NCI-H2081 treated with DMSO at 0.1 percent for 48 hours (cell line): ENCODE data around the gene RPL36.
A peak's percentile ranks its signal among the peaks of the same experiment; 100 is the strongest.

Experiments
- DNase-seq: peaks from one replicate; lab custom pipeline; 2025; lab: John Stamatoyannopoulos, UW

RPL36 gene

GRCh38 chr19:5690125-5690954 is at the start of gene RPL36:
Gene RPL36 (plus strand): TSS chr19:5690295. CDS start chr19:5690508, 213 bp downstream.
- peak; percentile 72 for DNase-seq

GRCh38 chr19:5641171-5641570 is 48.9 kb upstream of the RPL36 start:
- DNase-seq, result no peak

GRCh38 chr19:5642204-5642603 is 47.9 kb upstream of the RPL36 start:
- no peak for DNase-seq

GRCh38 chr19:5643060-5643459 is 47.0 kb upstream of the RPL36 start:
- no peak for DNase-seq

- DNase-seq, result no peak
These were observed 46.1 kb upstream of the RPL36 start for GRCh38 chr19:5644037-5644436.

GRCh38 chr19:5645409-5645808 is 44.7 kb upstream of the RPL36 start:
- DNase-seq, result peak; percentile 55

GRCh38 chr19:5646703-5647102 is 43.4 kb upstream of the RPL36 start:
- DNase-seq, result no peak

GRCh38 chr19:5648464-5648863 is 41.6 kb upstream of the RPL36 start:
- no peak for DNase-seq

GRCh38 chr19:5651361-5651760 is 38.7 kb upstream of the RPL36 start:
- DNase-seq, result no peak

- no peak for DNase-seq
These were observed 37.8 kb upstream of the RPL36 start for GRCh38 chr19:5652261-5652660.

GRCh38 chr19:5654931-5655330 is 35.2 kb upstream of the RPL36 start:
- no peak for DNase-seq

GRCh38 chr19:5655412-5655811 is 34.7 kb upstream of the RPL36 start:
- DNase-seq, result no peak

GRCh38 chr19:5661483-5661882 is 28.6 kb upstream of the RPL36 start:
- no peak for DNase-seq

- no peak for DNase-seq
These were observed 26.2 kb upstream of the RPL36 start for GRCh38 chr19:5663904-5664303.

- DNase-seq, result no peak
These were observed 25.6 kb upstream of the RPL36 start for GRCh38 chr19:5664515-5664914.

- no peak for DNase-seq
These were observed 24.1 kb upstream of the RPL36 start for GRCh38 chr19:5665781-5666513.

- DNase-seq, result no peak
These were observed 23.0 kb upstream of the RPL36 start for GRCh38 chr19:5666921-5667610.

- DNase-seq, result no peak
These were observed 22.3 kb upstream of the RPL36 start for GRCh38 chr19:5667751-5668271.

GRCh38 chr19:5669212-5669611 is 20.9 kb upstream of the RPL36 start:
- no peak for DNase-seq

GRCh38 chr19:5671600-5671999 is 18.5 kb upstream of the RPL36 start:
- DNase-seq, result no peak

- no peak for DNase-seq
These were observed 17.2 kb upstream of the RPL36 start for GRCh38 chr19:5672708-5673459.

- no peak for DNase-seq
These were observed 16.3 kb upstream of the RPL36 start for GRCh38 chr19:5673752-5674151.
